Thoracic aorta endothelial cell (primary cell): Measurements from ENCODE around the gene HTR3C. TPM values are rescaled to one million over a fixed set of nuclear protein-coding genes. Genes with fewer than 3 reads are reported as not detected.

Experiments
- small RNA-seq: library from RNA; depleted of rRNA; stranded (forward); fragments of <200 nt; gene quantifications from one replicate; pipeline ENCODE3, GENCODE V24; 2012
- total RNA-seq: library from RNA; depleted of rRNA; stranded (reverse); fragments of >200 nt; gene quantifications from 2 replicates; pipeline ENCODE4 v1.2.3, GENCODE V29; 2012

HTR3C gene, protein sequence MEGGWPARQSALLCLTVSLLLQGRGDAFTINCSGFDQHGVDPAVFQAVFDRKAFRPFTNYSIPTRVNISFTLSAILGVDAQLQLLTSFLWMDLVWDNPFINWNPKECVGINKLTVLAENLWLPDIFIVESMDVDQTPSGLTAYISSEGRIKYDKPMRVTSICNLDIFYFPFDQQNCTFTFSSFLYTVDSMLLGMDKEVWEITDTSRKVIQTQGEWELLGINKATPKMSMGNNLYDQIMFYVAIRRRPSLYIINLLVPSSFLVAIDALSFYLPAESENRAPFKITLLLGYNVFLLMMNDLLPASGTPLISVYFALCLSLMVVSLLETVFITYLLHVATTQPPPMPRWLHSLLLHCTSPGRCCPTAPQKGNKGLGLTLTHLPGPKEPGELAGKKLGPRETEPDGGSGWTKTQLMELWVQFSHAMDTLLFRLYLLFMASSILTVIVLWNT
- total RNA-seq: not detected in 2 replicates

DNA sequence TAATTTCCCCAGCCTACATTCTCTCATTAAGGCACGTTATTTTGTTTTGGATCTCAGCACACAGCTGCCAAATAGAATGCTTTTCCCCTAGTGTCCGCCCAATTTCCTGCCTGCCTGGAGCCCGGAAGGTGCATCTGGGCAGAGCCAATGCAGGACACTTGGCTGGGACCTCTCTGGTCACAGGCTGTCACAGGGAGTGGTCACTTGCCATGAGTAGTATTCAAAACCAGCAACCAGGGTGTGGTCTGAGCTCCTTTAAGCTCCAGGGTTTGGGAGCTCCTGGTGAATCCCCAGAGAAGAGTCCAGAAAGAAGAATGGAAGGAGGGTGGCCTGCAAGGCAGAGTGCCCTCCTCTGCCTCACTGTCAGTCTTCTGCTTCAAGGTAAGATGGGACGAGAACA is at the start of gene HTR3C:
HTR3C (plus strand) TSS at position 281 of the 400 bp plus-strand sequence; CDS start at position 315, 34 bp downstream.

DNA sequence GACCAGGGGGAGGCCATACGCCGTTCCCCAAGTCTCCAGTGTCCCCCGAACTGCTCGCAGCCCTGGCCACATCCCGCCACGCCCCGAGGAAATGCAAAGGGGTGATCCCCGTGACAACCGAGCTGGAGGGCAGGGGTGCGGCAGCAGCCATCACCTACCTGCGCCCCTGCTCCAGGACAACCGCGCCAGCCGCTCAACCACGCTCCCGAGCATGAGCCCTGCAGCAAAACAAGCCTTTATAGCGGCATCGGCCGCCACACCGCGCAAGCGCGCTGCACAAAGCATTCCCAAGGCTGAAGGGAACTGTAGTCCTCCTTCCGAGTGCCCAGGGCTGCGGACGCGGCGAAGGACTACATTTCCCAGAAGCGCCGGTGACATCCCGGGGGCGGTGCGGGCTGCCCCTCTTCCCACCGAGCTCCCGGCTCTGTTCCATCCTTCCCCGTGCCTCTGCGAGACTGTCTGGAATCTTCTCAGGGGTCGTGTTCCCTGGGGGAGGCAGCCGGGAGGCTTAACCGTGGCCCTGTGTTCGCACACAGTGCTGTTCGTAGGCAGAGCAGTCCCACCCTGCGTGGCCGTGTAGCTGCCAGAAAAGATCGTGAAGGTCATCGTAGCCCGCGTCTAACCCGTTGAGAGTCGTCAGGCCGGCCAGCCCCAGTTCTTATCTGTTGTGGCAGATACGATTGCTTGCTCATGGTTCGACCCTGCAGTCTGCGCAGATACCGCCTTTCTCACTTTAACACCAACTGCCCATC is 35.0 kb upstream of the HTR3C start, which contains the start of gene ABCC5:
ABCC5 (minus strand) TSS at position 213 of the 752 bp plus-strand sequence. CDS start 3,492 bp downstream, outside the sequence.

DNA sequence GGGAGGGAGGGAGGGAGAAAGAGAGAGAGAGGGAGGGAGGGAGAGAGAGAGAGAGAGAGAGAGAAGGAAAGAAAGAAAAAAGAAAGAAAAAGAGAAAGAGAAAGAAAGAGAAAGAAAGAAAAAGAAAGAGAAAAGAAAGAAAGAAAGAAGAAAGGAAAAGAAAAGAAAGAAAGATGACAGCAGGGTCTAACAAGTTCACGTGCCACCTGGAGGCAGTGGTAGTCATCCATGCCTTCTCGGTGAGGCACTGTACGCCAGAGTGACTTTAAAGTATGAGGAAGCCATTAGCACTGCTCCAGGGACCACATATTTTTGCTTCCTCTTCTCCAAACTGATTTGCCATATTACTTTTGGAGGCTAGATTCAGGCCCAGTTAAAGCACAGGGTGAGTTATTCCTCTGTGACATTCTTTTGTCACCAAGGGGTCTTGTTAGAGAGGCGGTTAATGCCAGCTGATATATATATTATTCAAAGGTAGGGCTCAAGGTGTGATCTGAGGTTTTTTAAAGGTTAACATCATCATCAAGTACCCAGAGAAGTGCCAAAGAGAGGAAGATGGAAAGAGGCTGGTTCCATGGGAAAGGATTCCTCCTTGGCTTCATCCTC is 21.6 kb upstream of the HTR3C start, which contains the start of gene HTR3D:
HTR3D (plus strand) TSS at position 556 of the 606 bp plus-strand sequence; CDS start at position 556, 0 bp downstream.

DNA sequence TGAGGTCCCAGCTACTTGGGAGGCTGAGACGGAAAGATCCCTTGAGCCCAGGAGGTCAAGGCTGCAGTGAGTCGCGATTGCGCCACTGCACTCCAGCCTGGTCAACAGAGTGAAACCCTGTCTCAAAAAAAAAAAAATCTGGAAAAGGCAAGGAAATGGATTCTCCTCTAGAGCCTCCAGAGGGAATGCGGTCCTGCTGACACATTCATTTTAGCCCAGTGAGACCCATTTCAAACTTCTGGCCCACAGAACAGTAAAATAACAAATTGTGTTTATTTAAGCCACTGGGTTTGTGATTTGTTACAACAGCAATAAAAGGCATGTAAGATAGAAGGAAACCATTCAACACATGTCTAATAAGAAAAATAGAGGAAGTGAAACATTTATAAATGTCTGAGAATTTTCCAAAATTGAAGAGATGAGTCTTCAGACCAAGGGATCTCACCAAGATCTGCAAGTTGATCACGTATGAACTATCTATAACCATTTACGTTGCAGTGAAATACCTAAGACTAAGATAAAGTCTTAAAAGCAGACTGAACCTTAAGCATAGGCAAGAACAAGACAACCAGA is 44.0 kb downstream of the HTR3C start, which contains the start of gene HTR3E:
HTR3E (plus strand) TSS at position 254 of the 573 bp plus-strand sequence. CDS start 466 bp downstream, outside the sequence.

Small RNA genes lying within 50 kb of the gene (small RNA-seq; reads per million reads assigned to genes)
- not detected for gene RF00019

Other genes starting within 250 kb of the HTR3C start
- gene MAP6D1, start 227.5 kb upstream of the HTR3C start, total RNA-seq: 1.9 and 2.4 TPM in 2 replicates
- gene PARL, start 168.2 kb upstream of the HTR3C start, total RNA-seq: 39.4 and 42.2 TPM in 2 replicates
- 20.2 and 24.5 TPM in 2 replicates for gene ABCC5, start 35.2 kb upstream of the HTR3C start, total RNA-seq
- gene HTR3D, start 21.3 kb upstream of the HTR3C start, total RNA-seq: not detected in 2 replicates
- gene HTR3E, start 44.0 kb downstream of the HTR3C start, total RNA-seq: not detected in 2 replicates
- gene EIF2B5, start 82.3 kb downstream of the HTR3C start, total RNA-seq: 36.4 and 42.8 TPM in 2 replicates
- 24.3 and 27.1 TPM in 2 replicates for gene DVL3, start 102.3 kb downstream of the HTR3C start, total RNA-seq
- gene AP2M1, start 121.8 kb downstream of the HTR3C start, total RNA-seq: 345 and 354 TPM in 2 replicates
- 33.7 and 42.4 TPM in 2 replicates for gene ABCF3, start 133.2 kb downstream of the HTR3C start, total RNA-seq
- under 0.01 TPM in 1 of 2 replicates, not detected in the other for gene VWA5B2, start 176.5 kb downstream of the HTR3C start, total RNA-seq
- 27.8 and 33.3 TPM in 2 replicates for gene ALG3, start 195.9 kb downstream of the HTR3C start, total RNA-seq
- 3.2 and 3.3 TPM in 2 replicates for gene EEF1AKMT4, start 196.6 kb downstream of the HTR3C start, total RNA-seq
- gene CAMK2N2, start 208.5 kb downstream of the HTR3C start, total RNA-seq: not detected in 2 replicates
- gene ECE2, start 223.0 kb downstream of the HTR3C start, total RNA-seq: not detected in 2 replicates
- 535 and 555 TPM in 2 replicates for gene PSMD2, start 246.2 kb downstream of the HTR3C start, total RNA-seq